ENCODE results near the gene LRRK2.

- TF ChIP-seq CTCF (IDR thresholded peaks at IDR 0.05) (no peak), EP300 (IDR thresholded peaks at IDR 0.05) (no peak)
Observed at GRCh38 chr12:40194846-40195245, 30.0 kb upstream of the LRRK2 start.

All from stomach (tissue), 4 donors.